K562 (cell line): ENCODE measurements around the gene PARP4. TPM values are rescaled to one million over a fixed set of nuclear protein-coding genes. Genes with fewer than 3 reads are reported as not detected.
A peak's percentile ranks its signal among the peaks of the same experiment; 100 is the strongest.

Experiments
- CBX1 ChIP-seq: sonication (generic); IDR thresholded peaks from 2 replicates; pipeline ENCODE4 v1.6.1; 2016; ENCODE audit warnings: antibody characterized with exemption, low read depth, mild to moderate bottlenecking
- CUX1 ChIP-seq: fragments of 200-800 bp; sonication (Bioruptor generic); IDR thresholded peaks from 2 replicates; pipeline ENCODE4 v1.6.1; 2016; ENCODE audit warnings: missing genetic modification characterization, missing compliant biosample characterization
- FOSL1 ChIP-seq: fragments of 200-800 bp; sonication (Bioruptor generic); conservative IDR thresholded peaks from 2 replicates; pipeline ENCODE4 v1.6.1; 2016; ENCODE audit warnings: missing genetic modification characterization, missing compliant biosample characterization
- MBD1 ChIP-seq: fragments of 250-450 bp; sonication (Bioruptor Pico); IDR thresholded peaks from 2 replicates; pipeline ENCODE4 v1.8.0; 2022; ENCODE audit warnings: inconsistent platforms
- PHF20 ChIP-seq: fragments of 450-650 bp; IDR thresholded peaks from 2 replicates; pipeline ENCODE4 v1.6.1; 2018; ENCODE audit not compliant: partially characterized antibody
- POLR2AphosphoS5 ChIP-seq: IDR thresholded peaks from 2 replicates; pipeline ENCODE4 v1.6.1; 2011; ENCODE audit warnings: mild to moderate bottlenecking, low read depth, low read length, moderate library complexity; ENCODE audit not compliant: control insufficient read depth, insufficient read depth
- SUPT5H ChIP-seq: fragments of 450-650 bp; IDR thresholded peaks from 2 replicates; pipeline ENCODE4 v1.6.1; 2016
- TAF7 ChIP-seq: fragments of 450-650 bp; IDR thresholded peaks from 2 replicates; pipeline ENCODE4 v1.6.1; 2016; ENCODE audit warnings: missing genetic modification characterization, missing compliant biosample characterization
- ZNF407 ChIP-seq: fragments of 450-650 bp; IDR thresholded peaks from 2 replicates; pipeline ENCODE4 v1.6.1; 2016; ENCODE audit warnings: low read depth
- ZNF445 ChIP-seq: fragments of 250-450 bp; sonication (Bioruptor Pico); IDR thresholded peaks from 2 replicates; pipeline ENCODE4 v1.4.0; 2020; ENCODE audit warnings: low read depth, mild to moderate bottlenecking, moderate library complexity
- ZNF561 ChIP-seq: fragments of 450-650 bp; formaldehyde crosslinking; conservative IDR thresholded peaks from 2 replicates; pipeline ENCODE4 v1.4.0; 2020; ENCODE audit warnings: mild to moderate bottlenecking, moderate library complexity
- ZZZ3 ChIP-seq: fragments of 450-650 bp; IDR thresholded peaks from 2 replicates; pipeline ENCODE4 v1.6.1; 2016; ENCODE audit warnings: antibody characterized with exemption, mild to moderate bottlenecking, moderate library complexity
- polyA plus RNA-seq, 8 experiments: library from polyadenylated mRNA; depleted of rRNA in 4 of 8; stranded (reverse) in 5 of 8; unstranded in 3 of 8; fragments of >200 nt; fragmentation: Nextera tagmentation in 2 of 8; fragmentation: Illumina TruSeq in 1 of 8; extraction: Ambion mirVana in 2 of 8; extraction: Trizol in 1 of 8; gene quantifications; 2 replicates each; pipeline versions ENCODE4 v1.2.1 to v1.2.3, GENCODE V29; 2011 to 2014; ENCODE audit warnings: inconsistent platforms in 1 of 8, missing spikeins in 1 of 8
- total RNA-seq, 7 experiments: library from RNA; depleted of rRNA in 6 of 7; stranded (reverse); fragments of >200 nt in 6 of 7; fragmentation: Illumina TruSeq in 2 of 7; extraction: Trizol in 2 of 7; gene quantifications; 2 replicates each; pipeline versions ENCODE4 v1.2.1 to v1.2.3, GENCODE V29; 2011 to 2021; ENCODE audit warnings: low replicate concordance in 1 of 7

PARP4 gene
- total and polyA plus RNA-seq, 9 of the 15 experiments (the other 6 are each of a cell fraction or from before 2014, with no cell fraction given) = 6.3 to 26.3 (median 18.8) TPM

GRCh38 chr13:24502533-24503378 lies 9.8 kb downstream of the PARP4 start (continued):
- TF ChIP-seq MBD1 (CRISPR knock-in tag) = no peak
- no peak for TF ChIP-seq TAF7 (tag)
- TF ChIP-seq CBX1 = no peak
- TF ChIP-seq ZNF561 = no peak
- TF ChIP-seq CUX1 = no peak
- no peak for TF ChIP-seq SUPT5H
- no peak for TF ChIP-seq ZNF445 (CRISPR knock-in tag)
- no peak for TF ChIP-seq POLR2AphosphoS5
- TF ChIP-seq PHF20 = no peak
- no peak for TF ChIP-seq ZZZ3
- TF ChIP-seq ZNF407 = no peak
- peak; percentile 46 for TF ChIP-seq FOSL1 (tag)
